HG03460 (cell line): ENCODE measurements around the gene SAMD13.
"Not testable (repeated sequence)": the region's sequence is repeated elsewhere in the genome, so short reads cannot be mapped to it uniquely, and the experiment has no call there.

Experiments
- ATAC-seq: cut with Tn5 transposase; IDR thresholded peaks from one replicate; pipeline ENCODE4 v1.9.1; 2021; ENCODE audit not compliant: unreplicated experiment

SAMD13 gene

GRCh38 chr1:84283381-84283780, 18.1 kb upstream of the SAMD13 start:
- no peak for ATAC-seq

GRCh38 chr1:84286071-84286470, 15.4 kb upstream of the SAMD13 start:
- ATAC-seq = no peak

DNA sequence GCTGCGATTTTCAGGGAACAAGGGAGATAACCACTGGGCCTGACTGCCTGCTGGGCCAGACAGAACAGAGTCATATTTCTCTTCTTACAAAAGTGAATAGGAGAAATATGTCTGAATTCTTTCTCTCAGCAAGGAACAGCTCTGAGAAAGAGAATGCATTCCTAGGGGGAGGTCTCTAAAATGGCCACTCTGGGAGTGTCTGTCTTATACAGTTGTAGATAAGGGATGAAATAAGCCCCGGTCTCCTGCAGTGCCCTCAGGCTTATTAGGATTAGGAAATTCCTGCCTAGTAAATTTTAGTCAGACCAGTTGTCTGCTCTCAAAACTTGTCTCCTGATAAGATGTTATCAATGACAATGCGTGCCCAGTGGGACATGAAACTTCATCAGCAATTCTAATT, 14.1 kb upstream of the SAMD13 start:
- ATAC-seq = not testable (repeated sequence)

- no peak for ATAC-seq
Observed at GRCh38 chr1:84289169-84289785, 12.2 kb upstream of the SAMD13 start.

DNA sequence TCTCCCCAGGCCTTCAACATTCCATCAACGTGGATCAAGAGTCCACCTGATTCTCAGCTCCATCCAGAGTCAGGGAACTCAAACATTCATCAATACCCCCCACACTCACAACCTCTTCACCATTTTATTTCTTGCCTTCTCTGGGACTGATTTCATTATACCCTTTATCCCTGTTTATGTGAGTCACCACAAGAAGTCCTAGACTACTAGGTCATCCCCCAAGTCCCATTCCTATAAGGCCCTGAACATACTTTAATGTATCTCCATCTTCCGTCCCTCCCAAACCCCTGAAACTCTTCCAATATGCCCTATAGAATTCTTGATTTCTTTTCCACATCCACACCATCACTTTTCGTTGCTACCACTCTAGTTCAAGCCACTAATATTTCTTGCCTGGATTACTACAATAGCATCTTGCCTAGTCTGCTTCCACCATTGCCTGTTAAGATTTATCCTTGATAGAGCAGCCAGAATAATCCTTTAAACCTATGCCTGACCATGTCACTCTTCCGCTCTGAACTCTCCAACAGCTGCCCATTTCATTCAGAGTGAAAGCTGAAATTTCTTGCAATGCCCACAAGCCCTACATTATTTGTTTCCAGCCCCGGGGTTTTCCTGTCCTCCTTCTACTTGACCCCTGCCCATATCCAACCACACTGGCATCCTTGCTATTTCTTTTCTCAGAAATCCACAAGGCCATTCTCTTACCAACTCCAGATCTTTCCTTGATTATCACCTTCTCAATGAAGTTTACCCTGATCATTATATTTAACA, 9.4 kb upstream of the SAMD13 start:
- ATAC-seq = no peak

DNA sequence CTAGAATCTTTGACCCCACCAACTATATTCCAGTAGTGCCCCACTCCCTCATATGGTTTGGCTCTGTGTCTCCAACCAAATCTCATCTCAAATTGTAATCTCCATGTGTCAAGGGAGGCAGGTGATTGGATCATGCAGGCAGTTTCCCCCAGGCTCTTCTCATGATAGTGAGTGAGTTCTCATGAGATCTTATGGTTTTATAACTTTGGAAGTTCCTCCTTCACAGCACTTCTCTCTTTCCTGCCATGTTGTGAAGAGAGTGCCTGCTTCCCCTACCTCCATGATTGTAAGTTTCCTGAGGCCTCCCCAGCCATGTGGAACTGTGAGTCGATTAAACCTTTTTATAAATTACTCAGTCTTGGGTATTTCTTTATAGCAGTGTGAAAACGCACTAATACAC, 7.7 kb upstream of the SAMD13 start:
- ATAC-seq = no peak

- no peak for ATAC-seq
Observed at GRCh38 chr1:84294751-84295150, 6.8 kb upstream of the SAMD13 start.

GRCh38 chr1:84297546-84298244, 3.8 kb upstream of the SAMD13 start:
- no peak for ATAC-seq

GRCh38 chr1:84298328-84298683, 3.2 kb upstream of the SAMD13 start:
- peak; percentile 73 for ATAC-seq

DNA sequence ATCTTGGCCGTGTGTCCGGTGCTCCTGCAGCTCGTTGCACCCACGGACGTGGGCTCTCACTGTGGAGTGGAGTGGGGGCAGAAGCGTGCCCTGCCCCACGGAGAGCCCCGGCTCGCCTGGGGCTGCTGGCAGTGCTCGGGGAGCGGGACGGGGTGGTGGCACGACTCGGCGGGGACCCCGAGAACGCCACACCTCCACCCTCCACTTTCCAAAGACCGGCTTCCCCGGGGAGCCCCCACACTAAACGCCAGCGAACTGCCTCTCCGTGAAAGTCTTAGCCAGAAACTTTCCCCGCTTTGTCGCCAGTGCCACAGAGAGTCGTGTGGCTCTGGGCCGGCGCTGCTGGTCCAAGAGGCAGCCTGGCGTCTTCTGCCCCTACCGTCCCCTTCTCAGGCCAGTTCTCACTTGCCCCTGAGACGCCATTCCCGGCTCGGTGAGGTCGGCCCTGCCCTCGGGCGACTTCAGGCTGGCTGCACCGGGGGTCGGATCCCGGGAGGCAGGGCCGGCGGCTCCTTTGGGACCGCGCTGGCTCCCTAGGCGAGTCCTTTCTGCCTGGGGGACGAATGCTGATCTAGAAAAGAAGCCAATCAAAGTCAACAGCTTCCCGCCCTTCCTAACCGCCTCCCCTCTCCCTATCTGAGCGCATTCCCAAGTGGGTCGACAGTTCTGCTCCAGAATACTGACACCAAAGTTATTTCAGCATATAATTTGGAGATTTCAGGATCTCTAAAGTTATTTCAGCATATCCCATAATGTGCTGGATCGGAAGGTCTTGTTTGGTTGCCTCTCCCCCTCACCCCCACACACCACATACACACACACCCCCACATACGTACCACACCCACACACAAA, 2.6 kb upstream of the SAMD13 start:
- ATAC-seq = peak; percentile 37

DNA sequence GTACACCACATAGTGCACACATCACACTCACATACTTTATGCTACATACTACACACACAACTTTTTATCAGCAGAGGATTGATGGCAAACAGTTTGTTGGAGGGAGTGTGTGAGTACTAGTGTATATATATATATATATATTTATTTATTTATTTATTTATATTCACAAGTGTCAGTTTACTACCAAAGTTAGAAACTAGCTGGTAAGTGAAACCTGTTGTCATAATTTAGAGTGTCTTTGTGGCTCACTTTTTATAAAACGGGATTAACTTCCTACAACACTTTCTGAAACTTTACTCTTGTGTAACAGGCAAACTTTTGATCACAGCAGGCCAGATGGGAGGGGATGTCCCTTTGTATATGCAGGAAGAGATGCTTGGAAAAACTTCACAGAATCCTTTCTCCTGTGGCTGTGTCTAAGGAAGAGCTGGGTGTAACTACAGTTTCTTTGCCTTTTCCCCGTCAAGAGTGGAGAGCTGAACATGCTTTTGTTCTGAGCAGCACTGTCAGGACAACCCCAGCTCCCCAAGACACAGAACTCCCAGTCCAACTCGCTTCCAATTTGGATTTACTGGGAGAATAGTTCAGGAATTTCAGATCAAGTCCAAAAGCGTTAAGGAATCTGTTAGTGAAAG, 1.9 kb upstream of the SAMD13 start:
- ATAC-seq = no peak

GRCh38 chr1:84300501-84300900, 1.0 kb upstream of the SAMD13 start:
- ATAC-seq = no peak

- no peak for ATAC-seq
Observed at GRCh38 chr1:84301785-84302385, 377 bp downstream of the SAMD13 start.

GRCh38 chr1:84303314-84303830, 1.9 kb downstream of the SAMD13 start:
- ATAC-seq = no peak

- no peak for ATAC-seq
Observed at GRCh38 chr1:84307398-84307797, 5.9 kb downstream of the SAMD13 start.

- ATAC-seq = no peak
Observed at GRCh38 chr1:84311296-84311695, 9.8 kb downstream of the SAMD13 start.

DNA sequence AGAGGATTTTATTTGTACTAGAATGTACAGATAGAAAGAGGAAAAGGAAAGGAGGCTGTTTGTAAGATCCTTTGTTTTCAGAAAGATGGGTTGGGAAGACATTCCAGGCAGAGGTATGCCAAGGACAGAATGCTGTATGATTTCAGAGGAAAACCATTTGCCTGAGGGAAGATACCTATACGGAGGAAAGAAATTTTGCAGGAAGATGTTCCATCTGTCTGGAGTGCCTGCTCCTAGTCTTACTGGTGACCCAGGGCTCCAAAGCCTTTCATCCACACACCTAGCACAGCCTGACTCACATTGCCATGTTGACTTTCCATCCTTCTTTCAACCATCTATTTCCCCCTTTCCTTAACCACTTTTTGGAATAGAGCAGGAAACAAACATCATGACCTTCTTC, 18.2 kb downstream of the SAMD13 start:
- ATAC-seq = no peak

GRCh38 chr1:84327830-84328229, 26.3 kb downstream of the SAMD13 start:
- ATAC-seq = no peak

GRCh38 chr1:84330125-84330984, 28.8 kb downstream of the SAMD13 start:
- ATAC-seq = no peak
